ENCODE measurements around the gene EDC3. TPM values are rescaled to one million over a fixed set of nuclear protein-coding genes. Genes with fewer than 3 reads are reported as not detected.

EDC3 gene
- total RNA-seq, 1 donor from 2014 or later: 42.9 TPM

DNA sequence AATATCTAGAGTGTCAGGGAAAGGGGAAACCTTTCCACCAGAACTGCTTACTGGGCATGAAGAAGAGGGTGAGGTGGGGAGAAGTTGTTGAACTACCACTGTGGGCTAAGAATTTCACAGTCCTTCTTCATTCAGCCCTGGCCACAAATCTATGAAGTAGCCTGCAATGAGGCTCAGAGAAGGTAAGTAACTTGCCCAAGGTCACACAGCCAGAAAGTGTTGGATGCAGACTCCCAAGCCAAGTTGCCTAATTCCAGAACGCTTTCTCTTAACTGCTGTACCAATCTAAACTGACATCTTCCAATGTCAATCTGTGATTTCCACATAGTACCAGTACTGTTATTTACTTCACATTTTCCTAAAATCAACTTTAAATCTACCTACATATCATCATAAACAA lies 27.4 kb upstream of the EDC3 start:
- TF ChIP-seq, protein P1, sequence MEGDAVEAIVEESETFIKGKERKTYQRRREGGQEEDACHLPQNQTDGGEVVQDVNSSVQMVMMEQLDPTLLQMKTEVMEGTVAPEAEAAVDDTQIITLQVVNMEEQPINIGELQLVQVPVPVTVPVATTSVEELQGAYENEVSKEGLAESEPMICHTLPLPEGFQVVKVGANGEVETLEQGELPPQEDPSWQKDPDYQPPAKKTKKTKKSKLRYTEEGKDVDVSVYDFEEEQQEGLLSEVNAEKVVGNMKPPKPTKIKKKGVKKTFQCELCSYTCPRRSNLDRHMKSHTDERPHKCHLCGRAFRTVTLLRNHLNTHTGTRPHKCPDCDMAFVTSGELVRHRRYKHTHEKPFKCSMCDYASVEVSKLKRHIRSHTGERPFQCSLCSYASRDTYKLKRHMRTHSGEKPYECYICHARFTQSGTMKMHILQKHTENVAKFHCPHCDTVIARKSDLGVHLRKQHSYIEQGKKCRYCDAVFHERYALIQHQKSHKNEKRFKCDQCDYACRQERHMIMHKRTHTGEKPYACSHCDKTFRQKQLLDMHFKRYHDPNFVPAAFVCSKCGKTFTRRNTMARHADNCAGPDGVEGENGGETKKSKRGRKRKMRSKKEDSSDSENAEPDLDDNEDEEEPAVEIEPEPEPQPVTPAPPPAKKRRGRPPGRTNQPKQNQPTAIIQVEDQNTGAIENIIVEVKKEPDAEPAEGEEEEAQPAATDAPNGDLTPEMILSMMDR (IDR thresholded peaks at IDR 0.05): no peak
- no peaks in the 10 kb centered on the region for H3K27me3 Mint-ChIP-seq (ENCODE audit: unreplicated experiment)
- no peaks in the 10 kb centered on the region for H3K9me3 Mint-ChIP-seq (ENCODE audit: unreplicated experiment)
- H3K4me1 Mint-ChIP-seq (ENCODE audit: unreplicated experiment): peaks cover 18% of the 10 kb centered on the region
- no peaks in the 10 kb centered on the region for H3K36me3 Mint-ChIP-seq (ENCODE audit: unreplicated experiment)
- DNase-seq (ENCODE audit: extremely low spot score, unreplicated experiment): no peak
- no peak overlapping the region for H3K4me3 Mint-ChIP-seq (ENCODE audit: unreplicated experiment)
- H3K27ac Mint-ChIP-seq (ENCODE audit: unreplicated experiment): no peak overlapping the region

DNA sequence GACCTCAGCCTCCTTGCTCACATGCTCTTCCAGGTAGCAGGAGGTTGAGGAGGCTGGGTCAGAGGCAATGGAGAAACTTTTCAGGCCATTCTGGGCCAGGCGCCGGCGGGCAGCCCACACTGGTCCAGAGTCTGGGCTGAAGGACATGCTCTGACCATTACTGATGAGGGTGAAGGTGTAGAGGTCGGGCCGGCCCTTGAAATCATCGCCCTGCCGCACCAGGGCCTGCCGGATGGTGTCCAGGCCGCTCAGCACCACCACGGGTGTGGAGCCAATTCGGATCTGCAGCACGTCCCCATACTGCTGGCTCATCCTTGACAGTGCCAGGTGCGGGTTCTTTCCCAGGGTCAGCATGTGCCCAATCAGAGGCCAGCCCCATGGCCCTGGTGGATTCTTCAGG lies 26.8 kb upstream of the EDC3 start:
- Mint-ChIP-seq H3K27me3 (ENCODE audit: unreplicated experiment) (no peaks in the 10 kb centered on the region), H3K4me1 (ENCODE audit: unreplicated experiment) (peaks cover 14% of the 10 kb centered on the region), H3K9me3 (ENCODE audit: unreplicated experiment) (no peaks in the 10 kb centered on the region), H3K27ac (ENCODE audit: unreplicated experiment) (no peak overlapping the region), H3K4me3 (ENCODE audit: unreplicated experiment) (no peak overlapping the region), H3K36me3 (ENCODE audit: unreplicated experiment) (no peaks in the 10 kb centered on the region)
- TF ChIP-seq, protein P1 (IDR thresholded peaks at IDR 0.05): no peak
- DNase-seq (ENCODE audit: extremely low spot score, unreplicated experiment): peak; percentile 79

DNA sequence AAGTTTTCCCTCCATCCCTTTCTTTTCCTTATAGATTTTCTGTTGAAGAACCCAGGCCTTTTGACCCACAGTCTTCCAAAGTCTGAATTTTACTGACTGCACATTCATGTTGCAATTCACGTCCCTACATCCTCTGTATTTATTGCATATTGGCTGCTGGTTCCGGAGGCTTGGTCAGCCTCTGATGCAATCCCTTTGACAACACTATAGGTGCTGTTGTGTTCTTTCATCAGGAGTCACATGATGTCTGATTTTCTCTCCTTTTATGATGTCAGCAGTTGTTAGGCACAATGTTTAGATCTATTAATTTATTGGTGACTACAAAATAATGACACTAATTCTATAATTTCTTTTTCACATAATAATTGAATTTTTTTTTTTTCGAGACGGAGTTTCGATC lies 20.8 kb upstream of the EDC3 start:
- Mint-ChIP-seq H3K27me3 (ENCODE audit: unreplicated experiment) (peaks cover 14% of the 10 kb centered on the region), H3K36me3 (ENCODE audit: unreplicated experiment) (no peaks in the 10 kb centered on the region), H3K9me3 (ENCODE audit: unreplicated experiment) (no peaks in the 10 kb centered on the region), H3K27ac (ENCODE audit: unreplicated experiment) (no peak overlapping the region), H3K4me1 (ENCODE audit: unreplicated experiment) (no peaks in the 10 kb centered on the region), H3K4me3 (ENCODE audit: unreplicated experiment) (no peak overlapping the region)
- no peak for DNase-seq (ENCODE audit: extremely low spot score, unreplicated experiment)
- TF ChIP-seq, protein P1 (IDR thresholded peaks at IDR 0.05): no peak

DNA sequence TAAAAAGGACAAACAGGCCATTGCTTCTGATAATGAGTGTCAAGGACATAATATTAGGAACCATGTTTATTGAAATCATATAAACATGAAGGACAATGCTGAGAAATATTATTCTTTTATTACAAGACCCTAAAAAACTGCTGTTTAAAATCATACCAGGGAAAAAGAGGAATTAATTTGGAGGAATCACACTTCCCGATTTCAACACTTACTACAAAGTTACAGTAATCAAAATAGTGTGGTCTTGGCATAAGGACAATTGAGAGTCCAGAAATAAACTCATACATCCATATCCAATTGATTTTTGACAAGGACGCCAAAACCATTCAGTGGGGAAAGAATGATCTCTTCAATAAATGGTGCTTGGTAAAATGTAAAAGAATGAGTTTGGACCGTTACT lies 16.5 kb upstream of the EDC3 start:
- Mint-ChIP-seq H3K4me1 (ENCODE audit: unreplicated experiment) (no peaks in the 10 kb centered on the region), H3K36me3 (ENCODE audit: unreplicated experiment) (no peaks in the 10 kb centered on the region), H3K27ac (ENCODE audit: unreplicated experiment) (no peak overlapping the region), H3K27me3 (ENCODE audit: unreplicated experiment) (peaks cover 50% of the 10 kb centered on the region), H3K4me3 (ENCODE audit: unreplicated experiment) (no peak overlapping the region), H3K9me3 (ENCODE audit: unreplicated experiment) (no peaks in the 10 kb centered on the region)
- DNase-seq (ENCODE audit: extremely low spot score, unreplicated experiment): no peak
- TF ChIP-seq, protein P1 (IDR thresholded peaks at IDR 0.05): no peak

DNA sequence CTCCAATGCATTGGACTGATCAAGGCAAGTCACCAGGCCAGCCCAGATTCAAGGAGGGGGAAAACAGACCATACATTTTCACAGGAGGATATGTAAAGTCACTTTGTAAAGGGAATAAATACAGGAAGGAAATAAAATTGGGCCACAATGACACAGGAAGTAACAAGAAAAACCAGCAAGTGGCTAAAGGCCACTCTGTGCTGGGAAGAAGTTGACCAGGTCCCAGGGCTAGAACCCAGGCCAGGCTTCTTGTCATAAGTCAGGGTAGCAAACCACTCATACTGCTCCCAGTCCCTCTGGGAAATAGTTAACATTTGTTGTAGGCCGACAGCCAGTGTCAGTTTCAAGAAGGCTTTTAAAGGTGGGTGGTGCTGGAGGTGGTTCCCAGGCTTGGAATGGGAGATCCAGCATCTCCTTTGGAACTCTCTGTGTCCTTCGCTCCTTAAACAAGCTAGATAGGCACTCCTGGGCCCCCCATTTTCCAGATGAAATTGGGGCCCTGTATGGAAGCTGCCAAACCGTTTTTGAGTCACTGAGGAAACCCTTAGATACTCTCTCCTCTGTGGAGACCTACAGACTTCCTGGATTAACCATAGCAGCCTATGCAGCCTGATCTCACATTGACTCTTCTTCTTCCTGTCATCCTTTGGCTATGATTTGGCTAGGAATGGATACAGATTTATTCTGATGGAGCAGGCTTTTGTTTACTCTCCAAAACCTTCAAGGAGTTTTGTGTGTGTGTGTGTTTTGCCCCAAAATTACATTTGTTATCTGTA lies 14.7 kb upstream of the EDC3 start:
- Mint-ChIP-seq H3K27ac (ENCODE audit: unreplicated experiment) (no peak overlapping the region), H3K9me3 (ENCODE audit: unreplicated experiment) (no peaks in the 10 kb centered on the region), H3K4me1 (ENCODE audit: unreplicated experiment) (no peaks in the 10 kb centered on the region), H3K4me3 (ENCODE audit: unreplicated experiment) (no peak overlapping the region), H3K27me3 (ENCODE audit: unreplicated experiment) (peaks cover 55% of the 10 kb centered on the region), H3K36me3 (ENCODE audit: unreplicated experiment) (no peaks in the 10 kb centered on the region)
- DNase-seq (ENCODE audit: extremely low spot score, unreplicated experiment): no peak
- TF ChIP-seq, protein P1 (IDR thresholded peaks at IDR 0.05): no peak
